ENCODE results near the gene ANTXR1. TPM values are rescaled to one million over a fixed set of nuclear protein-coding genes. Genes with fewer than 3 reads are reported as not detected.

ANTXR1 gene
- polyA plus RNA-seq, 1 of the 3 experiments (the other 2 are of a cell fraction), result 114 TPM

DNA sequence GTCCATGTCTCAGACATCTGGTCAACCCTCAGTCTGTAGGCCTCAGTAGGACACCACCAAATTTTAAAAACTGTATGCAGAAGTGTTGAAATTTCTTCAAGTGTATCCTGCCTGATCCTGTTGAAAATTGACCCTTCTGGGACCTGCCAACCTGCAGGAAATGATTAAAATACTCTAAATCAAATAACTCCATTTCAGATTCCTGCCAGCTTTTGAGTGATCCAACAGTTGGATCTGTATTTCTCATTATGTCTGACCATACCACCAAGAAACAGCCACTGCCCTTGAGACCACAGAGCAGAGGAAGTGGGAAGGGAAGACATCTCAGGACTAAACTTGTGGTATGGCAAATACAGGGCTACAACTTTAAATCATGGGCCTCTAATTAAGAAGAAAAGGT lies 113.4 kb downstream of the ANTXR1 start:
- no peak overlapping the region for H3K4me3 ChIP-seq (ENCODE audit: low read depth in 2 of 2, low read length in 1 of 2)
- POLR2A ChIA-PET, result no interaction called here

DNA sequence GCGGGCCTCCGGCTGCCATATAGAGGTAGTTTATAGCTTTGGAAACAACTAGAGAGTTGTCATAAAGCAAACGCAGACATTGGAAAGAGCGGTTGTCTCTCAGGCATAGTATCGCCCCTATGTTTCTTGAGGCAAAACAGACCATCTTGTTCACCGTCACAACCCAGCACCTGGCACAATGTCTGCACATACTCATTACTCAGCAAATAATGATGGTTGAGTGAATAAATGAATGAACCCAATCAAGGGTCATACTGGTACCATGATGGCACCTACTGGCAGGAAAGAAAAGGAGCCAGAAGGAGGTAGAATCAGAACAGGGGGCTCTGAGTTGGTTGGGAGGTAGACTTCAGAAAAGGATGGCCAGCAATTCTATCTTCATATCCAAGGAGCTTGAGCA lies 118.5 kb downstream of the ANTXR1 start:
- DNase-seq, result no peak
- H3K4me1 ChIP-seq (ENCODE audit: control insufficient read depth in 1 of 2, insufficient read depth in 2 of 2, low read depth in 1 of 2, low read length in 1 of 2), result no peaks in the 10 kb centered on the region; a peak in 1 of 4 replicates
- no peak overlapping the region for H3K4me2 ChIP-seq
- peaks cover 59 to 75% of the 10 kb centered on the region in 2 experiments for H3K36me3 ChIP-seq (replicated peaks in 1 of 2; ENCODE audit: control insufficient read depth in 1 of 2, insufficient read depth in 2 of 2, low read length in 1 of 2)
- no peaks in the 10 kb centered on the region for H3K9me3 ChIP-seq
- H4K20me1 ChIP-seq (ENCODE audit: insufficient read depth), result no peaks in the 10 kb centered on the region
- no peaks in the 10 kb centered on the region for H3K9me2 ChIP-seq
- no peak overlapping the region for H3K9ac ChIP-seq
- WGBS (ENCODE audit: low lambda C conversion rate), result 97% methylated on average over 6 of the region's 6 CpGs
- ChIA-PET POLR2A (no interaction called here), CTCF (no interaction called here)
- TF ChIP-seq YY1 (IDR thresholded peaks at IDR 0.05; ENCODE audit: low read depth), result no peak
- TF ChIP-seq, protein P1, sequence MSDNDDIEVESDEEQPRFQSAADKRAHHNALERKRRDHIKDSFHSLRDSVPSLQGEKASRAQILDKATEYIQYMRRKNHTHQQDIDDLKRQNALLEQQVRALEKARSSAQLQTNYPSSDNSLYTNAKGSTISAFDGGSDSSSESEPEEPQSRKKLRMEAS (IDR thresholded peaks at IDR 0.05; ENCODE audit: low read depth), result no peak
- no peak for TF ChIP-seq MEF2A (IDR thresholded peaks at IDR 0.05; ENCODE audit: borderline replicate concordance, low read depth)
- TF ChIP-seq, protein P2, sequence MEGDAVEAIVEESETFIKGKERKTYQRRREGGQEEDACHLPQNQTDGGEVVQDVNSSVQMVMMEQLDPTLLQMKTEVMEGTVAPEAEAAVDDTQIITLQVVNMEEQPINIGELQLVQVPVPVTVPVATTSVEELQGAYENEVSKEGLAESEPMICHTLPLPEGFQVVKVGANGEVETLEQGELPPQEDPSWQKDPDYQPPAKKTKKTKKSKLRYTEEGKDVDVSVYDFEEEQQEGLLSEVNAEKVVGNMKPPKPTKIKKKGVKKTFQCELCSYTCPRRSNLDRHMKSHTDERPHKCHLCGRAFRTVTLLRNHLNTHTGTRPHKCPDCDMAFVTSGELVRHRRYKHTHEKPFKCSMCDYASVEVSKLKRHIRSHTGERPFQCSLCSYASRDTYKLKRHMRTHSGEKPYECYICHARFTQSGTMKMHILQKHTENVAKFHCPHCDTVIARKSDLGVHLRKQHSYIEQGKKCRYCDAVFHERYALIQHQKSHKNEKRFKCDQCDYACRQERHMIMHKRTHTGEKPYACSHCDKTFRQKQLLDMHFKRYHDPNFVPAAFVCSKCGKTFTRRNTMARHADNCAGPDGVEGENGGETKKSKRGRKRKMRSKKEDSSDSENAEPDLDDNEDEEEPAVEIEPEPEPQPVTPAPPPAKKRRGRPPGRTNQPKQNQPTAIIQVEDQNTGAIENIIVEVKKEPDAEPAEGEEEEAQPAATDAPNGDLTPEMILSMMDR (IDR thresholded peaks at IDR 0.05), result no peak
- no peak for TF ChIP-seq NFIC (IDR thresholded peaks at IDR 0.05; ENCODE audit: borderline replicate concordance)
- TF ChIP-seq EZH2phosphoT487 (IDR thresholded peaks at IDR 0.05; ENCODE audit: borderline replicate concordance, low read depth), result no peak
- no peak for TF ChIP-seq GATA2 (CRISPR knock-in tag; IDR thresholded peaks at IDR 0.05)
- no peak for TF ChIP-seq POLR2AphosphoS5 (IDR thresholded peaks at IDR 0.05; ENCODE audit: low read depth, low read length)
- no peak for TF ChIP-seq TCF12 (IDR thresholded peaks at IDR 0.05)
- TF ChIP-seq, protein P3, sequence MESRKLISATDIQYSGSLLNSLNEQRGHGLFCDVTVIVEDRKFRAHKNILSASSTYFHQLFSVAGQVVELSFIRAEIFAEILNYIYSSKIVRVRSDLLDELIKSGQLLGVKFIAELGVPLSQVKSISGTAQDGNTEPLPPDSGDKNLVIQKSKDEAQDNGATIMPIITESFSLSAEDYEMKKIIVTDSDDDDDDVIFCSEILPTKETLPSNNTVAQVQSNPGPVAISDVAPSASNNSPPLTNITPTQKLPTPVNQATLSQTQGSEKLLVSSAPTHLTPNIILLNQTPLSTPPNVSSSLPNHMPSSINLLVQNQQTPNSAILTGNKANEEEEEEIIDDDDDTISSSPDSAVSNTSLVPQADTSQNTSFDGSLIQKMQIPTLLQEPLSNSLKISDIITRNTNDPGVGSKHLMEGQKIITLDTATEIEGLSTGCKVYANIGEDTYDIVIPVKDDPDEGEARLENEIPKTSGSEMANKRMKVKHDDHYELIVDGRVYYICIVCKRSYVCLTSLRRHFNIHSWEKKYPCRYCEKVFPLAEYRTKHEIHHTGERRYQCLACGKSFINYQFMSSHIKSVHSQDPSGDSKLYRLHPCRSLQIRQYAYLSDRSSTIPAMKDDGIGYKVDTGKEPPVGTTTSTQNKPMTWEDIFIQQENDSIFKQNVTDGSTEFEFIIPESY (IDR thresholded peaks at IDR 0.05; ENCODE audit: borderline replicate concordance, low read depth), result no peak
- TF ChIP-seq FOXM1 (IDR thresholded peaks at IDR 0.05; ENCODE audit: low read depth), result no peak
- TF ChIP-seq ELF1 (IDR thresholded peaks at IDR 0.05), result no peak
- no peak overlapping the region for H2AFZ ChIP-seq (ENCODE audit: low read depth)
- H3F3A ChIP-seq (replicated peaks; ENCODE audit: insufficient read depth), result peaks cover 20% of the 10 kb centered on the region
- H3K4me3 ChIP-seq (ENCODE audit: low read depth in 2 of 2, low read length in 1 of 2), result no peak overlapping the region
- H3K27me3 ChIP-seq (ENCODE audit: insufficient read depth), result no peaks in the 10 kb centered on the region
- no peak overlapping the region for H3K27ac ChIP-seq (ENCODE audit: low read depth in 2 of 2, low read length in 1 of 2)
- no peaks in the 10 kb centered on the region for H3K79me2 ChIP-seq (ENCODE audit: insufficient read depth)

More for the DNA sequence above, 113.4 kb downstream of the ANTXR1 start:
- peaks cover 0 to 8% of the 10 kb centered on the region in 2 experiments; a peak in 1 of 4 replicates for H3K4me1 ChIP-seq (ENCODE audit: control insufficient read depth in 1 of 2, insufficient read depth in 2 of 2, low read depth in 1 of 2, low read length in 1 of 2)
- no peaks in the 10 kb centered on the region for H4K20me1 ChIP-seq (ENCODE audit: insufficient read depth)
- H3K9ac ChIP-seq, result no peak overlapping the region
- DNase-seq, result no peak
- H3K4me2 ChIP-seq, result no peak overlapping the region
- CTCF ChIA-PET, result interaction anchor here (1.1 kb wide), 2 partner anchors 10 to 179 kb away, joined by 3 read pairs; no protein-coding TSS in a partner anchor
- peaks cover 7% of the 10 kb centered on the region for H3F3A ChIP-seq (replicated peaks; ENCODE audit: insufficient read depth)
- no peak overlapping the region for H3K27ac ChIP-seq (ENCODE audit: low read depth in 2 of 2, low read length in 1 of 2)
- H3K36me3 ChIP-seq (replicated peaks in 1 of 2; ENCODE audit: control insufficient read depth in 1 of 2, insufficient read depth in 2 of 2, low read length in 1 of 2), result peaks cover 61 to 87% of the 10 kb centered on the region in 2 experiments
- no peaks in the 10 kb centered on the region for H3K9me2 ChIP-seq
- no peaks in the 10 kb centered on the region for H3K79me2 ChIP-seq (ENCODE audit: insufficient read depth)
- H2AFZ ChIP-seq (ENCODE audit: low read depth), result no peak overlapping the region
- H3K9me3 ChIP-seq, result no peaks in the 10 kb centered on the region
- no peaks in the 10 kb centered on the region for H3K27me3 ChIP-seq (ENCODE audit: insufficient read depth)
- TF ChIP-seq, protein P4, sequence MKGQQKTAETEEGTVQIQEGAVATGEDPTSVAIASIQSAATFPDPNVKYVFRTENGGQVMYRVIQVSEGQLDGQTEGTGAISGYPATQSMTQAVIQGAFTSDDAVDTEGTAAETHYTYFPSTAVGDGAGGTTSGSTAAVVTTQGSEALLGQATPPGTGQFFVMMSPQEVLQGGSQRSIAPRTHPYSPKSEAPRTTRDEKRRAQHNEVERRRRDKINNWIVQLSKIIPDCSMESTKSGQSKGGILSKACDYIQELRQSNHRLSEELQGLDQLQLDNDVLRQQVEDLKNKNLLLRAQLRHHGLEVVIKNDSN (IDR thresholded peaks at IDR 0.05; ENCODE audit: borderline replicate concordance, low read depth), result no peak
- TF ChIP-seq RAD21 (IDR thresholded peaks at IDR 0.05; ENCODE audit: low read length), result no peak
- no peak for TF ChIP-seq JUND (IDR thresholded peaks at IDR 0.05)
- TF ChIP-seq EP300 (IDR thresholded peaks at IDR 0.05; ENCODE audit: borderline replicate concordance in 1 of 2, low read depth in 1 of 2, low read length in 1 of 2), result no peak
- no peak for TF ChIP-seq TAF1 (IDR thresholded peaks at IDR 0.05; ENCODE audit: borderline replicate concordance, low read depth, low read length)
- no peak for TF ChIP-seq GABPA (IDR thresholded peaks at IDR 0.05; ENCODE audit: low read depth)
- TF ChIP-seq YY1 (IDR thresholded peaks at IDR 0.05; ENCODE audit: low read depth), result no peak

Data from SK-N-SH (cell line).